SK-N-DZ (cell line): ENCODE results near the gene ZMYND19. TPM values are rescaled to one million over a fixed set of nuclear protein-coding genes. Genes with fewer than 3 reads are reported as not detected.
"Not testable (repeated sequence)": the region's sequence is repeated elsewhere in the genome, so short reads cannot be mapped to it uniquely, and the experiment has no call there.

Experiments used
- DNase-seq: peaks from one replicate; pipeline ENCODE4 v3.0.0-alpha.2; 2015; ENCODE audit warnings: low spot score
- polyA plus RNA-seq, 2 experiments: library from polyadenylated mRNA; depleted of rRNA; stranded (reverse); fragments of >200 nt; gene quantifications; 2 replicates each; pipeline ENCODE4 v1.2.3, GENCODE V29; 2014

Gene ZMYND19
- polyA plus RNA-seq (2014; cell fraction: cytosol; rRNA removed): 88.9 and 95.8 TPM in 2 replicates
- 178 and 188 TPM in 2 replicates for polyA plus RNA-seq (2014; cell fraction: nucleus; rRNA removed)

DNA sequence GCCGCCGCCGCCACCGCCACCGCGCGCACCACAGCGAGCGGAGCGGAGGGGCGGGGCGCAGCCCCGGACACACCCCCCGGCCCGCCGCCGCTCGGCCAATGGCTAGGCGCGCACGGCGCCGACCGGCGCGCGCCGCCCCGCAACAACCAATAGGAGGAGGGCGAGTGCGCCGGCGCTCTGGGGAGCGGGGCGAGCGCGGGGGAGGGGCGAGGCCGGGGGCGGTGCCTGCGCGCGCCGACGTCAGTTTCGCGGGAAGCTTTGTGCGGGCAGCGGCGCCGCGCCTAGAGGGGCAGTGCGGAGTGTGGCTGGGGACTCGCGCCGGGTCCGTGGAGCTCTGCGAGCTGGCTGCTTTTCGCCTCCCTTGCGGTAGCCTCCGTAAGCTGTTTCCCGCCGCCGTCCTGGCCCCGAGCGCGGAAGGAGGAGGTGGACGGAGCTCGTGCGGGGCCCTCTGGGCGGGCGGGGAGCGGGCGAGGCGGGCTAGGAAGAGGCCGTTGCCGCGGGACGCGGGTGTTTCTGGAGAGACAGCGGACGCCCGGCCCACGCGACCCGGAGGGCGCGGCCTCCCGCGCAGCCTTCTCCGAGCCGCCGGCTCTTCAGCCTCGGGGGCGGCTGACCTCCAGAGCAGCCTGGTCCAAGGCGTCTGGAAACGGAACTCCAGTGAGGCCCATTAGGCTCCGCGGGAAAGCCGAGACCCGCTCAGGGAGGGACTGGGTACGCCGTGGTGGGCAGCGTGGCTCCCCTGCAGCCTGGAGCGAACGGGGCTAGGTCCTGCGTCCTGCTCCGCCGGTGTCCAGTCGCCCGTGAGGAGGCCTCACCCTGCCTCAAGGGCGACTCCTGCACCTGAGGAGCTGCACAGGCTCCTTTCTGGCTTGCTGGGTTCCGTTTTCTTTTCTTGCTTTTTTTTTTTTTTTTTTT is at the start of gene ZMYND19:
Gene ZMYND19 (minus strand): TSS at position 44 of the 915 bp plus-strand sequence. CDS start 249 bp downstream, outside the sequence.
- DNase-seq: peak; percentile 84

GRCh38 chr9:137639303-137640051 is 49.2 kb upstream of the ZMYND19 start:
- no peak for DNase-seq

DNA sequence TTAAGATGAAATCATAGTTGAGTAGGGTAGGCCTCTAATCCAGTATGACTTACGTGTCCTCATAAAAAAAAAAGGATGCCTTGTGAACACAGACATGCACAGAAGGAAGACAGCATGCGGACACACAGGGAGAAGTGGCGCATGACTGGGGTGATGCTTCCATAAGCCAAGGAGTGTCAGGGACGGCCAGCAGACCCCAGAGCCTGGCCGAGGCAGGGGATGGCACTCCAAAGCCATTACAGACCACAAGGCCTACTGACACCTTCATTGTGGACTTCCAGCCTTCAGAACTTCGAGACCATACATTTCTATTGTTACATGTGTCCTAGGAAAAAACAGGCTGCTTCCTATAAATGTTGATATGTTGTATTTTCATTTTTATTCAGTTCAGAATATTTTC is 48.4 kb upstream of the ZMYND19 start:
- no peak for DNase-seq

- DNase-seq: no peak
These were observed 43.7 kb upstream of the ZMYND19 start for GRCh38 chr9:137634016-137634415.

DNA sequence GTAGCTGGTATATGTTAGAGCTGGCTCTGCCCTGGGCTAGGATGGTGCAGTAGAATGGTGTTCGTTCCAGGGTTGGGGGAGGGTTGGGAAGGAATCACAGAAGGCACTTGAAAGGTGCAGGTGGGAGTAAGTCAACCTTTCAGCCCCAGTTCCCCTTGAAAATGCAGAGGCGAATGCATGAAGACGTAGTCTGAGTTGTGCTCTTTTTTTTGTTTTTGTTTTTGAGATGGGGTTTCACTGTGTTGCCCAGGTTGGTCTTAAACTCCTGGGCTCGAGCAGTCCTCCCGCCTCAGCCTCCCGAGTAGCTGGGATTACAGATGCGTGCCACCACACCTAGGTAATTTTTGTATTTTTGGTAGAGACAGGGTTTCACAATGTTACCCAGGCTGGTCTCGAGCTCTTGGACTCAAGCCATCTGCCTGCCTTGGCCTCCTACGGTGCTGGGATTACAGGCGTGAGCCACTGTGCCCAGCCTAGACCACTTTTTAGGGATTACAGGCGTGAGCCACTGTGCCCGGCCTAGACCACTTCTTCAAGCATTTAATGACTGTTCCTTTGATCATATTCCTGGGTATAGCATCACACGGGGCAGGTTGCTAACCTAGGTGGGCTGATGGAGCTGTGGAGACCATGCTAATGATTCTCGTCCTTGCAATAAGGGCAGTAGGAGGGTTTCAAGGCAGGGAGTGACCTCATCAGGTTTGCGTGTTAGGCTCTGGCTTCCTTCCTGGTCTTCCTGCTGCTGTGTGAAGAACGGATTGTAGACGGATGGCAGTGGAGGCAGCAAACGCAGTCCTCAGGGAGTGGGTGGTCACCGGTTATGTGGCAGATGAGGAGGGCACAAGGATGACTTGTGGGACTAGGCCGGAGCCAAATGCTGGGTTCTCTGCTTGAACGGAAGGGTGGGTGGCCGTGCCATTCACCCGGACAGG is 42.2 kb upstream of the ZMYND19 start:
- DNase-seq: no peak

GRCh38 chr9:137631345-137632229 is 41.3 kb upstream of the ZMYND19 start:
- DNase-seq: no peak

GRCh38 chr9:137630679-137631078 is 40.4 kb upstream of the ZMYND19 start:
- DNase-seq: no peak

GRCh38 chr9:137630126-137630525 is 39.8 kb upstream of the ZMYND19 start:
- DNase-seq: no peak

GRCh38 chr9:137627406-137627805 is 37.1 kb upstream of the ZMYND19 start:
- DNase-seq: not testable (repeated sequence)

GRCh38 chr9:137626464-137626863 is 36.2 kb upstream of the ZMYND19 start:
- no peak for DNase-seq

GRCh38 chr9:137622211-137622610 is 31.9 kb upstream of the ZMYND19 start:
- DNase-seq: not testable (repeated sequence)

DNA sequence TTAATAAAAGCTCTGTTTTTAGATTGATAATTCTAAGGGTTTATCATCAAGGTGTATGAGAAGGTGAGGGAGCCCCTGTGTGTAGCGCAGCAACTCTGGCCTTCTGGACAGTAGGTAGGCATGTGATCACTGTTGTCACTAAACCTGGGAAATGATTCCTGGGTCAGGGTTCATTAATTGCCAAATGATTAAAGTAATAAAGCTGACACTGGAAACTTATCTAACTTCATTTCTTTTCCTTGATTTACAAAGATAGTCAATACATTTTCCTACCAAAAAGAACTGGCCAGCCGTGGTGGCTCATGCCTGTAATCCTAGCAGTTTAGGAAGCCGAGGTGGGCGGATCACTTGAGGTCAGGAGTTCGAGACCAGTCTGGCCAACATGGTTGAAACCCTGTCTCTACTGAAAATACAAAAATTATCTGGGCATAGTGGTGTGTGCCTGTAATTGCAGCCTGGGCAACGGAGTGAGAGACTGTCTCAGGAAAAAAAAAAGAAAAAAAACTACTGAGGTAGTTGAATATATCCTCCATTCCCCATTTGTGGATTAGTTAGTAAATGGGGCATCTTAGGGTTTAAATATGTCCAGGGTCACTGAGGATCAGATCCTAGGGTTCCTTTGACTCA is 30.9 kb upstream of the ZMYND19 start:
- DNase-seq: no peak

GRCh38 chr9:137620581-137620980 is 30.3 kb upstream of the ZMYND19 start:
- DNase-seq: no peak

DNA sequence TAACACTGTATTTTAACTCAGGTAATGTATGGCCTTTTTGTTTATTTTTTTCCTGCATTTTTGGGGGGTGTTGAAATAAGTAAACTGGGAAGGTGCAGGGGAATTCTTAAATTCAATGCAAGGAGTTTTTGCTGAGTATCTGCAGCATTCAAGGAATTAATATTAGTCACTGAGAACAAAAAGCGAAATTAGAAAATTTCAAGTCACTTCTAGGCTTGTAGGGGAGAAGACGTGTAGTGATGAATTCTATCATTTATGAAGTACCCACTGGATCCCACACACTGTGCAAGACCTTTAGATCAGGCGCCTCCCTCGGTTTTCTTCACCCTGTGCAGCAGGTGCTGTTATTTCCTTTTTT is 29.7 kb upstream of the ZMYND19 start:
- no peak for DNase-seq

DNA sequence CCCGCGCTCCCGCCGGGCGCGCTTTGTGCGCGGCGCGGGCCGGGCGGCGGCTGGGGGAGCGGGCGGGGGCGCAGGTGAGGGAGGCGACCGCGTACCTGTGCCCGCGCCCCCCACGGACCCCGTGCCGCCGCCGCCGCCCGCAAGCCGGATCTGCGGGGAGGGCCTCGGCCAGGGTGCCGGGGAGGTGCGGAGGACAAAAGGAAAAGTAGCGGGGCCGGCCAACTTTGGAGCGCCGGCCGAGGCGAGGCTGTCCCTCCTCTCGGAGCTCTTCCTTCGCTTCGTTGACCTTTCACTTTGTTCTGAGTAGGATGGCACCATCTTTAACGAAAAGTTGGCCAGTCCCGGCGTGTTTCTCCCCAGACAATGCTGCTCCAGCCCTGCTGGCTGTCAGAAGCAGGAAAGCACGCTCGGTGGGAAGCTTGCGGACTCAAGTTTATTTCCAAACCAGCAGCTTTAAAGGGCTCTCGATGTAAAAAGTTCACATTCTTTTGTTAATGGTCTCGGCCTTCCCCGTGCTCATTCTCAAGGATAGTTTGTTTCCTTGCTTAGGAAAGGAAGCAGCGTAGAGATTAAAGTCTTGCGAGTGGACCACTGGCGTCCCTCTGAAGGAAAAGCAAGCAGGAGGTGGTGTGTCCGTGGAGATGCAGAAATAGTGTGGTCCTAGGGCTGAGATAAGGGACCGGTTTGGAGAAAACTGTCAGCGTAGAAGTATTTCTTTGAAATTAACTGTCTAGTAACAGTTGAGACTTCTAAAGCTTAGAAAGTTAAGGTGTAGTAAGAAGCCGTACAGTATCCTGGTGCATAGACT is 29.1 kb upstream of the ZMYND19 start:
- DNase-seq: no peak

- peak; percentile 78 for DNase-seq
These were observed 28.1 kb upstream of the ZMYND19 start, which contains the start of gene EHMT1 for GRCh38 chr9:137618105-137619067. Gene EHMT1, plus strand, starts transcription at chr9:137619005. Its CDS starts 24 bp downstream, at chr9:137619029.

- DNase-seq: no peak
These were observed 25.1 kb upstream of the ZMYND19 start for GRCh38 chr9:137615387-137615871.
